GM23338 (cell line): ENCODE results near the gene WDR33. TPM values are rescaled to one million over a fixed set of nuclear protein-coding genes. Genes with fewer than 3 reads are reported as not detected.

ENCODE experiments used
- ATAC-seq: fragments of 200-7000 bp; cut with Tn5 transposase; 3 replicates; pipeline ENCODE4 v1.9.1; 2020
- DNase-seq: peaks from one replicate; pipeline ENCODE4 v3.0.0-alpha.2; 2015; ENCODE audit warnings: low spot score
- H2AFZ ChIP-seq: fragments of 200-600 bp; sonication (generic); 2 replicates; pipeline ENCODE4 v1.8.0; 2016; ENCODE audit warnings: antibody characterized with exemption, mild to moderate bottlenecking, moderate library complexity
- H3F3A ChIP-seq: fragments of 200-600 bp; sonication (generic); replicated peaks from 2 replicates; pipeline ENCODE4 v1.8.0; 2017; ENCODE audit warnings: antibody characterized with exemption, mixed run types, low read depth
- H3K27ac ChIP-seq: fragments of 200-600 bp; sonication (generic); 2 replicates; pipeline ENCODE4 v1.6.1; 2016; ENCODE audit warnings: low read depth
- H3K27me3 ChIP-seq: fragments of 200-600 bp; sonication (generic); 2 replicates; pipeline ENCODE4 v1.8.0; 2016; ENCODE audit warnings: mild to moderate bottlenecking, mixed run types, moderate library complexity; ENCODE audit not compliant: insufficient read depth
- H3K36me3 ChIP-seq: fragments of 200-600 bp; sonication (generic); 2 replicates; pipeline ENCODE4 v1.8.0; 2016; ENCODE audit warnings: mild to moderate bottlenecking; ENCODE audit not compliant: insufficient read depth
- H3K4me1 ChIP-seq: fragments of 200-600 bp; sonication (generic); 2 replicates; pipeline ENCODE4 v1.8.0; 2016; ENCODE audit warnings: mild to moderate bottlenecking, moderate library complexity; ENCODE audit not compliant: insufficient read depth
- H3K4me2 ChIP-seq: fragments of 200-600 bp; sonication (generic); 2 replicates; pipeline ENCODE4 v1.7.1; 2017; ENCODE audit warnings: mixed run types
- H3K4me3 ChIP-seq: fragments of 200-600 bp; sonication (generic); 2 replicates; pipeline ENCODE4 v1.6.1; 2016; ENCODE audit warnings: mixed run types
- H3K79me2 ChIP-seq: fragments of 200-600 bp; sonication (generic); replicated peaks from 2 replicates; pipeline ENCODE4 v1.8.0; 2017; ENCODE audit warnings: mild to moderate bottlenecking; ENCODE audit not compliant: insufficient read depth
- H3K9me2 ChIP-seq: fragments of 200-600 bp; sonication (generic); 2 replicates; pipeline ENCODE4 v1.8.0; 2017; ENCODE audit not compliant: insufficient read depth
- H4K20me1 ChIP-seq: fragments of 200-600 bp; sonication (generic); replicated peaks from 2 replicates; pipeline ENCODE4 v1.8.0; 2017; ENCODE audit warnings: mild to moderate bottlenecking; ENCODE audit not compliant: insufficient read depth
- H3K27ac Mint-ChIP-seq: 2 replicates; pipeline ENCODE4 v1.8.0; 2020; ENCODE audit warnings: inconsistent platforms, mild to moderate bottlenecking, moderate library complexity, mixed read lengths
- H3K27me3 Mint-ChIP-seq: 3 replicates; pipeline ENCODE4 v1.8.0; 2022; ENCODE audit warnings: low read depth, mild to moderate bottlenecking, moderate library complexity, mixed read lengths, inconsistent platforms; ENCODE audit not compliant: insufficient read depth, poor library complexity
- H3K36me3 Mint-ChIP-seq: 3 replicates; pipeline ENCODE4 v1.8.0; 2021; ENCODE audit warnings: low read depth, mild to moderate bottlenecking, inconsistent platforms, moderate library complexity, mixed read lengths
- H3K4me1 Mint-ChIP-seq: 3 replicates; pipeline ENCODE4 v1.8.0; 2020; ENCODE audit warnings: mild to moderate bottlenecking, inconsistent platforms, mixed read lengths
- H3K4me3 Mint-ChIP-seq: 3 replicates; pipeline ENCODE4 v1.8.0; 2021; ENCODE audit warnings: moderate library complexity, mild to moderate bottlenecking, inconsistent platforms, mixed read lengths
- H3K9me3 Mint-ChIP-seq: 3 replicates; pipeline ENCODE4 v1.8.0; 2020; ENCODE audit warnings: moderate library complexity, mild to moderate bottlenecking, inconsistent platforms, mixed read lengths
- CREB1 ChIP-seq: fragments of 250-450 bp; sonication (Bioruptor Pico); IDR thresholded peaks from 2 replicates; pipeline ENCODE4 v1.5.0; 2020; ENCODE audit warnings: low read depth, mild to moderate bottlenecking, moderate library complexity
- EZH2 ChIP-seq: fragments of 200-600 bp; sonication (generic); IDR thresholded peaks from one replicate; pipeline ENCODE4 v1.8.0; 2017; ENCODE audit warnings: antibody characterized with exemption, mild to moderate bottlenecking, low read depth; ENCODE audit not compliant: unreplicated experiment
- EZH2phosphoT487 ChIP-seq: fragments of 200-600 bp; sonication (generic); IDR thresholded peaks from one replicate; pipeline ENCODE4 v1.8.1; 2018; ENCODE audit warnings: antibody characterized with exemption; ENCODE audit not compliant: unreplicated experiment
- JUNB ChIP-seq: IDR thresholded peaks from one replicate; pipeline ENCODE4 v1.6.1; 2016; ENCODE audit warnings: antibody characterized with exemption; ENCODE audit not compliant: unreplicated experiment
- NANOG ChIP-seq: IDR thresholded peaks from 2 replicates; pipeline ENCODE4 v1.6.1; 2016; ENCODE audit warnings: antibody characterized with exemption, borderline replicate concordance
- POLR2AphosphoS5 ChIP-seq: IDR thresholded peaks from 2 replicates; pipeline ENCODE4 v1.6.1; 2016; ENCODE audit warnings: antibody characterized with exemption, low read depth
- REST ChIP-seq: IDR thresholded peaks from one replicate; pipeline ENCODE4 v1.6.1; 2018; ENCODE audit warnings: antibody characterized with exemption; ENCODE audit not compliant: unreplicated experiment
- STAT1 ChIP-seq: IDR thresholded peaks from one replicate; pipeline ENCODE4 v1.6.1; 2016; ENCODE audit warnings: antibody characterized with exemption; ENCODE audit not compliant: unreplicated experiment
- ZNF114 ChIP-seq: fragments of 250-450 bp; sonication (Bioruptor Pico); IDR thresholded peaks from 2 replicates; pipeline ENCODE4 v1.5.0; 2020; ENCODE audit warnings: mild to moderate bottlenecking, moderate library complexity
- ZNF331 ChIP-seq: fragments of 250-450 bp; sonication (Bioruptor Pico); IDR thresholded peaks from 2 replicates; pipeline ENCODE4 v1.5.0; 2020; ENCODE audit warnings: low read depth, mild to moderate bottlenecking, moderate library complexity
- ZNF462 ChIP-seq: fragments of 250-450 bp; sonication (Bioruptor Pico); IDR thresholded peaks from 2 replicates; pipeline ENCODE4 v1.5.0; 2020; ENCODE audit warnings: mild to moderate bottlenecking, moderate library complexity
- polyA plus RNA-seq: library from polyadenylated mRNA; unstranded; fragments of >200 nt; fragmentation: Nextera tagmentation; extraction: Ambion mirVana; gene quantifications from 2 replicates; pipeline ENCODE4 v1.2.1, GENCODE V29; 2016
- total RNA-seq: library from RNA; depleted of rRNA; stranded (reverse); fragments of >200 nt; shearing (Covaris generic); gene quantifications from 2 replicates; pipeline ENCODE4 v1.2.3, GENCODE V29; 2014
- TF ChIP-seq, protein P1 (sequence below), 2 experiments: fragments of 200-600 bp in 1 of 2; sonication (generic) in 1 of 2; conservative IDR thresholded peaks; 2 replicates each; pipeline versions ENCODE4 v1.5.1 to v1.6.1; 2016 to 2017; ENCODE audit warnings: antibody characterized with exemption in 2 of 2, low read depth in 2 of 2, mild to moderate bottlenecking in 2 of 2, moderate library complexity in 1 of 2
- TF ChIP-seq, protein P2 (sequence below): IDR thresholded peaks from 2 replicates; pipeline ENCODE4 v1.6.1; 2016; ENCODE audit warnings: antibody characterized with exemption

Gene WDR33
- total and polyA plus RNA-seq, 2 experiments from 2014 or later: 37.2 to 54.7 TPM

DNA sequence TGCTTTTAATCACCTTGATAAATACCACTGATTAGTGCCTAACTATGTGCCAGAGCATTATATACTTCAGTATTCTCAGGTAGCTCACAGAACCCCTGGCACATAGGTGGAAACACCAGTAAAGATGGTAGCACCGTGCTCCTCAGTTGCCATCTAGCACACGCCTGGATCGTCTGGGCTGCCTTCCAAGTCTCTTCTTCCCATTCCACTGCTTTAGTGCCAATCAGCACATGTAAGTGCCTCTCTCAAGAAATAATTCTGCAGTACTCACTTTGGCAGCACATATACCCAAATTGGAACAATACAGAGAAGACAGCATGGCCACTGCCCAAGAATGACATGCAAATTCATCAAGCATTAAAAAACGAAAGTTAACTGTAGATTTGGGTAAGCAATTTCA is 34.0 kb upstream of the WDR33 start:
- no peak overlapping the region for H2AFZ ChIP-seq
- no peak overlapping the region for H3K27ac ChIP-seq
- Mint-ChIP-seq H3K27ac (no peak overlapping the region), H3K36me3 (peaks cover 54% of the 10 kb centered on the region), H3K4me1 (no peaks in the 10 kb centered on the region; the same call in 2 of the 3 replicates), H3K9me3 (no peaks in the 10 kb centered on the region), H3K27me3 (peaks cover 11% of the 10 kb centered on the region), H3K4me3 (no peak overlapping the region)
- DNase-seq (no peak), ATAC-seq (no peak)
- TF ChIP-seq POLR2AphosphoS5 (no peak), STAT1 (no peak), ZNF462 (CRISPR knock-in tag) (no peak), ZNF331 (no peak), EZH2 (no peak), CREB1 (CRISPR knock-in tag) (no peak), NANOG (no peak), REST (no peak), ZNF114 (CRISPR knock-in tag) (no peak), JUNB (no peak), EZH2phosphoT487 (no peak)
- TF ChIP-seq, protein P1, sequence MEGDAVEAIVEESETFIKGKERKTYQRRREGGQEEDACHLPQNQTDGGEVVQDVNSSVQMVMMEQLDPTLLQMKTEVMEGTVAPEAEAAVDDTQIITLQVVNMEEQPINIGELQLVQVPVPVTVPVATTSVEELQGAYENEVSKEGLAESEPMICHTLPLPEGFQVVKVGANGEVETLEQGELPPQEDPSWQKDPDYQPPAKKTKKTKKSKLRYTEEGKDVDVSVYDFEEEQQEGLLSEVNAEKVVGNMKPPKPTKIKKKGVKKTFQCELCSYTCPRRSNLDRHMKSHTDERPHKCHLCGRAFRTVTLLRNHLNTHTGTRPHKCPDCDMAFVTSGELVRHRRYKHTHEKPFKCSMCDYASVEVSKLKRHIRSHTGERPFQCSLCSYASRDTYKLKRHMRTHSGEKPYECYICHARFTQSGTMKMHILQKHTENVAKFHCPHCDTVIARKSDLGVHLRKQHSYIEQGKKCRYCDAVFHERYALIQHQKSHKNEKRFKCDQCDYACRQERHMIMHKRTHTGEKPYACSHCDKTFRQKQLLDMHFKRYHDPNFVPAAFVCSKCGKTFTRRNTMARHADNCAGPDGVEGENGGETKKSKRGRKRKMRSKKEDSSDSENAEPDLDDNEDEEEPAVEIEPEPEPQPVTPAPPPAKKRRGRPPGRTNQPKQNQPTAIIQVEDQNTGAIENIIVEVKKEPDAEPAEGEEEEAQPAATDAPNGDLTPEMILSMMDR (conservative IDR thresholded peaks at IDR 0.05; ENCODE audit: low read depth in 2 of 2): no peak
- TF ChIP-seq, protein P2, sequence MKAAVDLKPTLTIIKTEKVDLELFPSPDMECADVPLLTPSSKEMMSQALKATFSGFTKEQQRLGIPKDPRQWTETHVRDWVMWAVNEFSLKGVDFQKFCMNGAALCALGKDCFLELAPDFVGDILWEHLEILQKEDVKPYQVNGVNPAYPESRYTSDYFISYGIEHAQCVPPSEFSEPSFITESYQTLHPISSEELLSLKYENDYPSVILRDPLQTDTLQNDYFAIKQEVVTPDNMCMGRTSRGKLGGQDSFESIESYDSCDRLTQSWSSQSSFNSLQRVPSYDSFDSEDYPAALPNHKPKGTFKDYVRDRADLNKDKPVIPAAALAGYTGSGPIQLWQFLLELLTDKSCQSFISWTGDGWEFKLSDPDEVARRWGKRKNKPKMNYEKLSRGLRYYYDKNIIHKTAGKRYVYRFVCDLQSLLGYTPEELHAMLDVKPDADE: no peak
- no peaks in the 10 kb centered on the region for H3K9me2 ChIP-seq
- no peak overlapping the region for H3K4me2 ChIP-seq
- peaks cover 6% of the 10 kb centered on the region; the same call in 1 of the 2 replicates for H3F3A ChIP-seq
- no peaks in the 10 kb centered on the region; the same call in 1 of the 2 replicates for H3K79me2 ChIP-seq
- H3K4me3 ChIP-seq: no peak overlapping the region
- no peaks in the 10 kb centered on the region for H3K27me3 ChIP-seq
- H3K4me1 ChIP-seq: no peaks in the 10 kb centered on the region
- peaks cover 14% of the 10 kb centered on the region; the same call in 1 of the 2 replicates for H4K20me1 ChIP-seq
- H3K36me3 ChIP-seq: peaks cover 35% of the 10 kb centered on the region
